Stimulated activated CD4-positive, alpha-beta T cell treated with anti-CD3 and anti-CD28 coated beads, TNF-alpha, amount 100 ng/mL, for 48 hours (primary cell): ENCODE results near the gene DDX1.
"Not testable (repeated sequence)": the region's sequence is repeated elsewhere in the genome, so short reads cannot be mapped to it uniquely, and the experiment has no call there.

Source experiments
- DNase-seq, 3 donors: peaks; one replicate each; pipeline ENCODE4 v3.0.0-alpha.2; 2020; ENCODE audit warnings: low read depth in 3 of 3

Gene DDX1

DNA sequence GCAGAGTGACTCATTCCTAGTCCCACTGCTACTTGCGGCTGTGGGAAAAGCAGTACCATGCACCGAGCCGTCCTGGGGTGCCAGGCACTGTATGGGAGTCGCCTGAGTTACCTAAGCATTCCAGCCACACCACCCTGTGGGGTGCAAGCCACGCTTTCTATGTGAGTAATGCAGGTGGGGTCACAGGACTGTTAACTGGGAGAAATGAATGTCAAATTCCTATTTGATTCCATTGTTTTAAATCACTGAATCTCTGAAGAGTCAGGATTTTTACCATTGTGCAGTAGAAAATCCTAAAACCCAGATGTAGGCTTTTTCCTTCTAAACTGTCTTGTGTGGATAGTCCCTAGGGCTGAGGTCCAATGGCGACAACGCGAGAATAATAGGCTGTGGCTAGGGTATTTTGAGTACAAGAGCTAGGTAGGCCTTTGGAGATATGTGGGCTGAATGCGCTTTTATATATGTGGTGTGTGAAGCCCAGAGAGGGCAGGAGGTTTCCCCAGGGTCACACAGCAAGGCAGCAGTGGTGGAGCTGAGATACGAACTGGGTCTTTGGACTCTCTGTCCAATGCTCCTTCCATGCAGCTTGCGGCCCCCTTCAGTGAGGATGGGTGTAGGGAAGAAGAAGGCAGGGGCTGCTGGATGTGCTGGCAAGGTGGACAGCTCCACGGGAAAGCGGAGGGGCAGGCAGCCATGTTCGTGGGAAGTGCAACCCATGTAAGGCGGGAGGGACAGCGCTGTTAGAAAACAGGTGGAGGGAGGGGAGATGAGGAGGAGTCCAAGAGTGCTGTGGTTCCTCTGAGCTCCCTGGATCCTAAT lies 83.2 kb downstream of the DDX1 start:
- no peak for DNase-seq

DNA sequence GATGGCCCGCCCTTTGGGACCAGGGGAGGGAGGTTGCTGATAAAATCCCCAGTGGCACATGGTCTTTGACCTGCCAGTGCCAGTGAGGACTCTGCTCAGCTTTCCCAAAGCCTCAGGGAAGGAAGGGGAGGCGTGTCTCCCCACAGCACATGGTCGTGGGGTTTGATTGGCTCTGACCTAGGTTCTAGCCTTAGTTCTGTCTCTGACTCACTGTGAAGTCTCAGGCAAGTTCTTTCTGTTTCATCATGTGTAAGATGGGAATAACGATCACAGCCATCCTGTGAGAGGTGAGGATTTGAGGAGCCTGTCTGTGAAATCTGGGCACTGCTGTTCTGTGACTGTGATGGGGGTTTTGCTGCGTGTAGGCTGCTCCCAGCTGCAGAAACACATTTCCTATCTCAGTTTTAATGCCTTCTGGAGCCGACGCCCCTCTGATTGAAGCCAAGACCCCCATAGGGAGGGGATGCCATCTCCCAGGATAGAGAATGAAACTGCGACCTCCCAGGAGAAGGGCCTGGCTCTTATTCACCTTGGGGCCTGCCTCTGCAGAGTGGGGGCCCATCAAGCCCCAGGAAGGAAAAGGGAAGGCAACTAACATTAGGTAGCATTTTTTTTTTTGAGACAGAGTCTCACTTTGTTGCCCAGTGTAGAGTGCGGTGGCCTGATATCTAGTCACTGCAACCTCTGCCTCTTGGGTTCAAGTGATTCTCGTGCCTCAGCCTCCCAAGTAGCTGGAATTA lies 84.0 kb downstream of the DDX1 start:
- DNase-seq = no peak

DNA sequence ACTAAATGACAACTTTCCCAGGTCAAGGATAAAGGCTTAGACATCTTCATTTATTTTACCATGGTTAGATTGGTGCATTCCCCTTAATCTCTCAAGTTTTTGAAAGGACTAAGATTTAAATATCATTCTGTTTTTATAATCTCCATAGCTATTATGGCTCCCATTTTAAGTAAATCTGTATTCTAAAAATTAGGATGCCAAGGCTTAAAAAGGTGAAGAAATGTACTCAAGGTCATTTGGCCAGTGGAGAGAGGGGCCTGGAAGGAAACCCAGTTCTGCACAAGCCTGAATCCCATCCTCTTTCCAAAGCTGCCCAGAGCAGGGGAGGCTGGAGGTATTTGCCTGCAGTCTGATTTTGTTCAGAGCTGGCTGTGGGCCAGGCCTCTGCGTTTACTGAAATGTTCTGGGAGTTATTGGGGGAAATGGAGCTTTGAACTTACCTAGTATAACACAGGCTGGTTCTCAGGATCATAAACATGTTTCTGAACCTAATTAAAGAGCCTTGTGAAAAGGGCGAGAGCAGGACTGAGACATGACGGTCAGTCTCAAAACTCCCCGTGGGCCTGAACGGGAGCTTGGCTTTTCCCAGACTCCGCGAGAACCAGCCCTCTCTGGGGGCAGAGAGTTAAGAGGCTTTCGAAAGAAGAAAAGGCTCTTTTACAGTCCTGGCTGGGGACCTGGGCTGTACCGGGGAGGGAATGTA lies 85.6 kb downstream of the DDX1 start:
- no peak for DNase-seq

DNA sequence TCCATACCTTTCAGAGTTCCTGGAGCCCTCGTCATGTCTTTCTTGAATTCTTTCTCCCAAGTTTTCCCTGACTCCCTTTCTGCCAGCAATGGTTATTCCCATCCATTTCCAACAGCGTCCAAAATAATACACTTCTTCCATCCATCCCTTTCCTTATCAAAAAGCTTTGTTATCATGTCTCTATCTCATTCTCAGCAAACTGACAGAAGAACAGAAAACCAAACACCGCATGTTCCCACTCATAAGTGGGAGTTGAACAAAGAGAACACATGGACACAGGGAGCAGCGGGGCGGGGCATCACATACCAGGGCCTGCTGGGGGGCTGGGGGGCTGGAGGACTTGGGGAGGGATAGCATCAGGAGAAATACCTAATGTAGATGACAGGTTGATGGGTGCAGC lies 86.7 kb downstream of the DDX1 start:
- no peak for DNase-seq

DNA sequence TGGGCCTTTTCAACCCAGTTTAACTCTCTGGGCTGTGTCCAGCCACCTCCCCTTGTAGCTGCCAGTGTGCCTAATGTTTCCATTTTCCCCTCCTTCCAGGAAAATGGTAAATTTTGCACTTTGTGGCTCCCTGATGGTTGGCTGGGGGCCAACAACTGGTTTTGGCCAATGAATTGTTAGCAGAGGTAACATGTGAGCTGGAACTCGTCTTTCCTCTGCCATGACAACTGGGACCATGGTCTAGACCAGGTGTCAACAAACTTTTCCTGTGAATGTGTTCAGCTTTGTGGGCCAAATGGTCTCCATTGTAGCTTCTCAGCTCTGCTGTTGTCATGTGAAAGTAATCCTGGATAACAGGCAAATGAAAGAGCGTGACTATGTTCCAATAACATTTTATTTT lies 87.2 kb downstream of the DDX1 start:
- no peak for DNase-seq

DNA sequence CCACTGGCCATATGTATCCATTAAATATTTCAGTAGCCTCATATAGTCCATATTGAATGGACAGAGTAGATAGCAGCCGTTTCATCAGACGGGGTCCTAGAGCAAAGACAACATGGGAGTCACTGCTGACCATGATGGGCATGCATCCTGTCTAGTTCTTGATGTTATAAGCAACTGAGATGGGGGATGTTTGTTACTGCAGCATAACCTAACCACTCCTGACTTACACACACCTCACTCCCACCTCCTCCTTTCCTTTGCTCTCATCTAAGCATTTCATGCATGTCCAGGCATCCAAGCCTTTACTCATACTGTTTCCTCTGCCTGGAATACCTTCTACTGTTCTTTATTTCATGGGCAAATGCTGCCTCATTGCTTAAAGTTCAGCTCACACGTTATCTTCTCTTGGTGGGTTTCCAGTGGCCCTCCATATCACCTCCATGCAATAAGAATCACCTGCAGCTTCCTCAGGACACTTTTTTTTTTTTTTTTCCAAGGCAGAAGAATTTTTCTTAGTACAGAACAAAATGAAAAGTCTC lies 87.8 kb downstream of the DDX1 start:
- DNase-seq = no peak

DNA sequence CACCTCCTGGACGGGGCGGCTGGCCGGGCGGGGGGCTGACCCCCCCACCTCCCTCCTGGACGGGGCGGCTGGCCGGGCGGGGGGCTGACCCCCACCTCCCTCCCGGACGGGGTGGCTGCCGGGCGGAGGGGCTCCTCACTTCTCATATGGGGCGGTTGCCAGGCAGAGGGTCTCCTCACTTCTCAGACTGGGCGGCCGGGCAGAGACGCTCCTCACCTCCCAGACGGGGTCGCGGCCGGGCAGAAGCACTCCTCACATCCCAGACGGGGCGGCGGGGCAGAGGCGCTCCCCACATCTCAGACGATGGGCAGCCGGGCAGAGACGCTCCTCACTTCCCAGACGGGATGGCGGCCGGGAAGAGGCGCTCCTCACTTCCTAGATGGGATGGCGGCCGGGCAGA lies 88.5 kb downstream of the DDX1 start:
- DNase-seq = not testable (repeated sequence)
